ENCODE measurements around the gene SMIM33.
A peak's percentile ranks its signal among the peaks of the same experiment; 100 is the strongest.
"Not testable (repeated sequence)": the region's sequence is repeated elsewhere in the genome, so short reads cannot be mapped to it uniquely, and the experiment has no call there.

SMIM33 gene

GRCh38 chr5:139486201-139486600 is 15.4 kb downstream of the SMIM33 start:
- DNase-seq: no peak

DNA sequence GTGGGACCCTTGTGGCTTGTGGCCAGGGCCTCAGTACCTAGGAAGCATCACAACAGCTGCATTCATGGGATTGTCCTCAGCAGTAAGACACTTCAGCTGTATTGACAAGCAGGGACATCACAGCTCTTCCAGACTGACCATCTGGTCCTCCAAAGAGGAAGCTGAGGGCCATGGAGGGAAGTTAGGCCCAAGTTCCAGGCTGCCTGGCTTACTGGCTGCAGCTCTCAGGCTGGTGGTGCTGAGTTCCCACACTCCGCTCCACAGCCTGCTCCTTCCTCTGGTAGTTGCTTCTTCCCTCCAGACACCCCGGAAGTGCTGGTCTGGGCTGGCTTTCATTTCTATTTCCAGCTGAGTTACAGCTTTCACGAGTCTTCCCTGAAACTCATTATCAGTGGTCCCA is 17.5 kb downstream of the SMIM33 start:
- DNase-seq: no peak

DNA sequence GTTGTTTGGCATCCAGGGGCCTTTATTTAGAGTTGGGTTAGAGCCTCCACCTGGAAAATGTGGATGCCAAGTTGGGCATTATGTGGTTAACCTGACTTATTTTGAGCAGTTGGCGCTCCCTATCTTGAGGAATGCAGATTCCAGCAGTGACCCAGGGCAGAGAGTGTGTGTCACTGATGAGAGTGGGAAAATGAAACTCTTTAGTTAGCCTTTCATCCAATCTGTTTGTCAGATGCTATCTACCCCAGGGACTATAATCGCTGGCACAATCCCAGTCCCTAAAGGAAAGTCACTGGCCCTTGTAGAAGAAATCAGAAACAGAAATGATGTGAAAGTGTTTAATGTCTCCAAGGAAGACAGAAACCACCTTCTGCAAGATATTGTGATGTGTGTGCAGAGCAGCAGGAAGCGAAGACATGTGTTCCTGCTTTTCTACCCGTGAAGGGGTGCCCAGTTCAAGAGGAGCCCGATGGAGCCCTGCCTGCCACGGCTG is 21.9 kb downstream of the SMIM33 start:
- no peak for DNase-seq

DNA sequence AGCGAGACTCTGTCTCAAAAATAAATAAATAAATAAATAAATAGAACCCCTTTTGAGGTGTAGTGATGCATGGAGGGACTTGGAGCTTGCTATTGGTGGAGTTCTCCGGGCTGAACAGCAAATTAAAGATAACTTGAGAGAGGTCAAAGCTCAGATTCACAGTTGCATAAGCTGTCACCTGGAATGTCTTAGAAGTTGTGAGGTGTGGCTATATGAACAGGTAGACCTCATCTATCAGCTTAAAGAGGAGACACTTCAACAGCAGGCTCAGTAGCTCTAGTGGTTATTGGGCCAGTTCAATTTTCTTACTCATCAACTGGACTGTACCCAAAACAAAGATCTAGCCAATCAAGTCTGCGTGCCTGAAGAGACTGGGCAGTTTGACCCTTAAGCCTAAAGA is 23.5 kb downstream of the SMIM33 start:
- no peak for DNase-seq

DNA sequence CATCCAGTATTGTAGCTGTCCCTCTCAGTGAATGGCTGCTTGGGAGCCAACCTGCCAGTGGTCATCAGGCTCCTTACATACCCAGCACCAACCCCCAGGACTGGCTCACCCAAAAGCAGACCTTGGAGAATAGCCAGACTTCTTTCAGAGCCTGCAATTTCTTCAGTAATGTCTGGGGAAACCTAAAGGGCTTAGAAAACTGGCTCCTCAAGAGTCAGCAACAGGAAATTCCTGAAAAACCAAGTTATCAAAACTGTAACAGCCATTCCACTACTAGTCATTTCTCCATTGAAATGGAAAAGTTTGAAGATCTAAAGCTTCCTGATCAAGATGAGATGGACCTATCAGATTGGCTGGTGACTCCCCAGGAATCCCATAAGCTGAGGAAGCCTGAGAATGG is 24.0 kb downstream of the SMIM33 start:
- no peak for DNase-seq

DNA sequence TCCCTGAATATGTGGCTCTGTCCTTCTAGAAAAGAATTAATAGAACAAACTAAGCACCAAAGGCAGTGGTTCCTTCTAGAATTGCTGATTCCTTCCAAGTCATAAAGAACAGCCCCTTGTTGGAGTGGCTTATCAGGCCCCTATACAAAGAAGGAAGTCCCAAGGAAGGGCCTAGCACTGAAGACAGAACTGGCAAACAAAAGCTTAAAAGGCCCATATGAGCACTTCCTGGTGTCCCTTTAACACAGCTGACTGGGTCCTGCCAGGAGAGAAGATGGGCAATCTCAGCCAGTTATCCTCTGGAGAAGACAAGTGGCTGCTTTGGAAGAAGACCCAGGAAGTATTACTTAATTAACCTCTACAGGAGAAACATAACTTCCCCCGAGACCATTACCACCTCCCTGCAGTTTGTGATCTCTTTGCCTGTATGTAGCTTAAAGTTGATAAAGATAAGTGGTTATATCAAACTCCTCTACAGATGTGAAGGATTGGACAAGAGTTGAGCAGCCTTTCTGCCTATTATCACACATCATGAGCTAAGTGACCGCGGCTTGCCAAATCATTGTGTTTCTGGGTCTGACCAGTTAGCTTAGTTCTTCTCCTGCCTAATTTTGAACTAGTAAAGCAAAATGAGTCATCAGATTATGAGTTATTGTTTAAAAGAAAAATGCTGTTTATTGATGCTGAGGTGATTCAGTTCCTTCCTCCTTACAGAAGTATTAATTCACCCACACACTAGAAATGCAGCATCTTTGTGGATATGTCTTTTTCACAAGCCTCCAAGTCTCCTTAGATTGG is 25.0 kb downstream of the SMIM33 start:
- DNase-seq: no peak

DNA sequence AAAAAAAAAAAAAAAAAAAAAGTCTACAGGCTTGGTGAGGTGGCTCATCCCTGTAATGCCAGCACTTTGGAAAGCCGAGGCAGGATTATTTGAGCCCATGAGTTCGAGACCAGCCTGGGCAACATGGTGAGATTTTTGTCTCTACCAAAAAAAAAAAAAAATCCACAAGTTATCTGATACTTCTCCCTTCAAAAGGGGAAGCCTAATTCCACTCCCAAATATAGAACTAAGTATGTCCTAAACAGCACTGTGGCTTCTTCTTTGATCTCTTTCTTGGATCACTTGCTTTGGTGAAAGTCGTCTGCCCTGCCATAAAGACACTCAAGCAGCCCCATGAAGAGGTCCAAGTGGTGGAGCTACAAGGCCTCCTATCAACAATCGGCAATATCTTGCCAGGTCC is 30.6 kb downstream of the SMIM33 start:
- DNase-seq: no peak

DNA sequence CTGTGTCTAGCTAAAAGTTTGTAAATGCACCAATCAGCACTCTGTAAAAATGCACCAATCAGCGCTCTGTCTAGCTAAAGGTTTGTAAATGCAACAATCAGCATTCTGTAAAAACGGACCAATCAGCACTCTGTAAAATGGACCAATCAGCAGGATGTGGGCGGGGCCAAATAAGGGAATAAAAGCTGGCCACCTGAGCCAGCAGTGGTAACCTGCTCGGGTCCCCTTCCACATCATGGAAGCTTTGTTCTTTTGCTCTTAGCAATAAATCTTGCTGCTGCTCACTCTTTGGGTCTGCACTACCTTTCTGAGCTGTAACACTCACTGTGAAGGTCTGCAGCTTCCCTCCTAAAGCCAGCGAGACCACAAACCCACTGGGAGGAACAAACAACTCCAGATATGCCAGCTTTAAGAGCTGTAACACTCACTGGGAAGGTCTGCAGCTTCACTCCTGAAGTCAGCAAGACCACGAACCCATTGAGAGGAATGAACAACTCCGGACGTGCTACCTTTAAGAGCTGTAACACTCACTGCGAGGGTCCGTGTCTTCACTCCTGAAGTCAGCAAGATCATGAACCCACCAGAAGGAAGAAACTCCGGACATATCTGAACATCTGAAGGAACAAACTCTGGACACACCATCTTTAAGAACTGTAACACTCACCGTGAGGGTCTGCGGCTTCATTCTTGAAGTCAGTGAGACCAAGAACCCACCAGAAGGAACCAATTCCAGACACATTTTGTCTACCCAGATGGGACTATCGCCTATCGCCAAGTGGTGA is 32.4 kb downstream of the SMIM33 start:
- DNase-seq: not testable (repeated sequence)

DNA sequence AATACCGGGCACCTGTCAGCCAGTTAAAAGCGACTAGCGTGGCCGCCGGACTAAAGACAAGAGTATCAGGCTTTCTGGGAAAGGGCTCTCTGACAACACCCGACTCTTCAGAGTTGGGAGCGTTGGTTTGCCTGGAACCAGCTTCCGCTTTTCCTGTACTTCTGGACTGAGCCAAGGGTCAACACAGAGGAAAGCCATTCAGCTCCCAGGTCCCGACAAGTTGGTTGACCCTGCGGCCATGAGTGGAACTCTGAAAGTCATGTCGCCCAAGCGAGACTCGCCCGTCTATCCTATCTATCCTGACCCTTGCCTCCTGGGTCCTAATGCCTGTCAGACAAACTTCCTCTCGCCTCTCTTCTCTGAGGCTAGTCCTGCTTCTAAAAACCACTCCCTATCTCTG is 33.1 kb downstream of the SMIM33 start:
- not testable (repeated sequence) for DNase-seq

- not testable (repeated sequence) for DNase-seq
Measured at GRCh38 chr5:139504722-139505121, 33.9 kb downstream of the SMIM33 start.

GRCh38 chr5:139512786-139513390 is 42.1 kb downstream of the SMIM33 start:
- no peak for DNase-seq

- DNase-seq: peak; percentile 70
Measured at GRCh38 chr5:139513434-139513833, 42.6 kb downstream of the SMIM33 start.

DNA sequence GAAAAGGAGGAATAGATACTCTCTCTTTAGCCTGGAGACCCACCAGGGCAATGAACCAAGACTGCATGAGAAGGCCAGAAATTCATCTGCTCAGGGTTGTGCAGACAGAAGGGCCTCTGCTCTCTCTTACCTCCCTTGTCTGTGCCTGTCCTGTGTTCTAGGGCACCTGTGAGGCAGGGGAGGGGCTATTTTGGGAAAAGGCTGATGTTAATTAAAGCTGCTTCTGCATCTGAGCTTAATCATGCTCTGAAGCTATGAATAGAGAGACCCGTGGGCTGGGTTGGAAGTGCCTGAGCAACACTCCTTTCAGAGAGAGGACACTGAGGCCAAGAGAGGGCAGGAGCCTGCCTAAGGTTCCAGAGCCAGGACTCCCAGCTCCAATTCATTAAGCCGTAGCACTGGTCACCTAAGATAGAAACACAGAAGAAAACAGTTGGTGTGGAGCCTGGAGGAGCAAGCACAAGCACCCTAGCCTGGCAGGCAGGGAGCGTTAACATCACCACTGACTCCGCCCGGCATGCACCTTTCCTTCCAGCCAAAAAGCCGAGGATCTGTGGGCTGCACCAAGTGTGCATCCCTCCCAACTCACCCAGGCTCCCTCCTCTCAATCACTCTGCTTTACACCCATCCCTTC is 43.2 kb downstream of the SMIM33 start:
- DNase-seq: no peak

DNA sequence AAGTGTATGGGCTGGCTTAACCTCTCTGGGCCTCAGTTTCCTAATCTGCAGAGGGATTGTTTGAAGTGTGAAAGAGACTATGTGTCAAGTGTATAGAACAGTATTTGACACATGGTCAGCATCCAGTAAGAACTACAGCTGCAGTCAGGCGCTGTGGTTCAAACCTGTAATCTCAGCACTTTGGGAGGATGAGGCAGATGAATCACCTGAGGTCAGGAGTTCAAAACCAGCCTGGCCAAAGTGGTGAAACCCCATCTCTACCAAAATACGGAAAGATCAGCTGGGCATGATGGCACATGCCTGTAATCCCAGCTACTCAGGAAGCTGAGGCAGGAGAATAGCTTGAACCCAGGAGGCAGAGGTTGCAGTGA is 43.7 kb downstream of the SMIM33 start:
- DNase-seq: no peak

DNA sequence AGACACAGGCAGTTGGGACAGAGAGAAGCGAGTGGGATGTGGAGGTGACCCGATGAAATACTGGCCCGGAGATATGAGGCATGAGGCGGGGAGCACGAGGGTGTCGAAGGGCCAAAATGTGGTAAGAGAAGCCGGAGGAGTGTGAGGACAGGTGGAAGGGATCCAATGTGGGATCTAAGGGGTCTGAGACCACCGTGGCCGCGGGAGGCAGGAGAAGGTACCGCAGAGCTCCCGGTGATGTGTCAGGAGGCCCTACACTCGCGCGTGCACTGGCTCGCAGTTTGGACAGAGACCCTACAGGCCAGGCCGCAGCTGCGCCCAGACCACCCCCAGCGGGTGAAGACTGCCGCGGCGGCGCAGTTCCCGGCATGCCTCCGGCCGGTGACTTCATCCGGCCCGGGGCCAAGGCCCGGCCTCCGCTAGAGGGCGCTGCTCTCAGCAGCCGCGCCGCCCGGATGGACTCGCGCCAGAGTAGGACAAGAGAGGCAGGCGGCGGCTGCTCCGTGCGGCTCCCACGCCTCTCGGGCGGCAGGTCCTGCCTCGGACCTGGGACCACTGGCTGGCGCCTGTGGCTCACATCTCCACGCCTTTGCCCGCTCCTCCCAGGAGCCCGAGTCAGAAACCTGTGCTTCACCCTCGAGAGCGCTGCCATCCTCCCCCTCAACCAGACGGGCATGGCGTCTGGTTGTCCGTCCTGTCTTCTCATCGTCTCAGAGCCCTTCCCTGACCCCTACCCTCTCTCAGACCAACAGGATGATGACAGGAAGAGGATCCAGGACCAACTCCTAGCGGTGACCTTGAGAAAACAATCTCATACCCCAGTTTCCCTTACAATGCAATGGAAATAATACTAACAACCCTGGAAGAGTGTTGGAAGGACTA is 47.1 kb downstream of the SMIM33 start:
- DNase-seq: peak; percentile 85
